GM12878 (cell line): ENCODE measurements around the gene SRPK2. TPM values are rescaled to one million over a fixed set of nuclear protein-coding genes. Genes with fewer than 3 reads are reported as not detected.

Experiments
- ATAC-seq: fragments of 200-7000 bp; cut with Tn5 transposase; 3 replicates; pipeline ENCODE4 v1.9.1; 2020; ENCODE audit warnings: mild to moderate bottlenecking, moderate library complexity
- BruUV-seq: library from RNA; stranded (reverse); fragments of 400-500 nt; replicated peaks from 2 replicates; lab custom pipeline; 2021; lab: Mats Ljungman, UMichigan
- CTCF ChIA-PET: fragments of 300-600 bp; sonication (Branson Sonifier 250); formaldehyde crosslinking; extraction: SDS; loops from one replicate; lab custom pipeline; 2021; ENCODE audit warnings: inconsistent platforms; lab: Yijun Ruan, JAX
- POLR2A ChIA-PET: fragments of 350-600 bp; formaldehyde crosslinking; extraction: SDS; loops from one replicate; lab custom pipeline; 2021; ENCODE audit warnings: inconsistent platforms; lab: Charles Lee
- RAD21 ChIA-PET: fragments of 300-600 bp; sonication (Branson Sonifier 250); formaldehyde crosslinking; loops from one replicate; lab custom pipeline; 2023; ENCODE audit warnings: antibody characterized with exemption; ENCODE audit not compliant: unreplicated experiment; lab: Charles Lee
- SMC1A ChIA-PET: fragments of 300-600 bp; sonication (Branson Sonifier 250); formaldehyde crosslinking; loops from one replicate; lab custom pipeline; 2023; ENCODE audit not compliant: unreplicated experiment, uncharacterized antibody; lab: Charles Lee
- DNase-seq: peaks from one replicate; pipeline ENCODE4 v3.0.0-alpha.2; 2011; ENCODE audit warnings: low read depth, low spot score
- FAIRE-seq: peaks from 3 replicates; lab custom pipeline; 2011; peaks lifted over from hg19 to GRCh38; lab: Jason Lieb, UNC
- H2AFZ ChIP-seq: 2 replicates; pipeline ENCODE4 v1.6.0; 2011; ENCODE audit warnings: low read depth, low read length, control low read depth; ENCODE audit not compliant: control insufficient read depth
- H3K27ac ChIP-seq: 2 replicates; pipeline ENCODE4 v1.5.1; 2011; ENCODE audit warnings: control low read depth; ENCODE audit not compliant: control insufficient read depth, insufficient read depth
- H3K27me3 ChIP-seq, 2 experiments: replicated peaks in 1 of 2; 2 replicates each; pipeline versions ENCODE4 v1.6.0 to v1.6.1; 2011; ENCODE audit warnings: low read length in 1 of 2; ENCODE audit not compliant: control insufficient read depth in 2 of 2, insufficient read depth in 2 of 2
- H3K36me3 ChIP-seq, 2 experiments: 2 replicates each; pipeline ENCODE4 v1.5.1; 2011; ENCODE audit warnings: low read length in 1 of 2; ENCODE audit not compliant: control insufficient read depth in 2 of 2, insufficient read depth in 2 of 2
- H3K4me1 ChIP-seq: 2 replicates; pipeline ENCODE4 v1.6.1; 2011; ENCODE audit warnings: mild to moderate bottlenecking, low read length, moderate library complexity, mixed read lengths; ENCODE audit not compliant: control insufficient read depth, insufficient read depth
- H3K4me2 ChIP-seq: 2 replicates; pipeline ENCODE4 v1.6.0; 2011; ENCODE audit warnings: control low read depth; ENCODE audit not compliant: control insufficient read depth, insufficient read depth
- H3K4me3 ChIP-seq: fragments of 200-600 bp; sonication (generic); 2 replicates; pipeline ENCODE4 v1.5.1; 2016
- H3K79me2 ChIP-seq: 2 replicates; pipeline ENCODE4 v1.6.0; 2011; ENCODE audit warnings: low read length; ENCODE audit not compliant: control insufficient read depth, insufficient read depth
- H3K9ac ChIP-seq: 2 replicates; pipeline ENCODE4 v1.8.0; 2011; ENCODE audit warnings: low read length, control low read depth, mixed read lengths; ENCODE audit not compliant: control insufficient read depth, insufficient read depth
- H3K9me3 ChIP-seq: replicated peaks from 3 replicates; pipeline ENCODE4 v1.5.1; 2011; ENCODE audit warnings: mild to moderate bottlenecking, low read length; ENCODE audit not compliant: control insufficient read depth, insufficient read depth
- H4K20me1 ChIP-seq: 2 replicates; pipeline ENCODE4 v1.6.0; 2011; ENCODE audit not compliant: control insufficient read depth, insufficient read depth
- EZH2 ChIP-seq: IDR thresholded peaks from 2 replicates; pipeline ENCODE4 v1.6.1; 2012; ENCODE audit warnings: low read depth, mild to moderate bottlenecking, control low read depth, inconsistent platforms, low read length, borderline replicate concordance; ENCODE audit not compliant: control insufficient read depth
- NKRF ChIP-seq: fragments of 450-650 bp; conservative IDR thresholded peaks from 2 replicates; pipeline ENCODE4 v1.6.1; 2017; ENCODE audit warnings: mild to moderate bottlenecking, moderate library complexity
- PML ChIP-seq: IDR thresholded peaks from 2 replicates; pipeline ENCODE4 v1.6.1; 2012; ENCODE audit warnings: low read length, inconsistent platforms
- RELA ChIP-seq: fragments of 450-650 bp; IDR thresholded peaks from 2 replicates; pipeline ENCODE4 v1.8.0; 2014; ENCODE audit warnings: borderline replicate concordance; ENCODE audit not compliant: partially characterized antibody
- RELB ChIP-seq: fragments of 450-650 bp; IDR thresholded peaks from 2 replicates; pipeline ENCODE4 v1.6.1; 2017; ENCODE audit warnings: low read depth, mild to moderate bottlenecking, moderate library complexity
- SIN3A ChIP-seq: IDR thresholded peaks from 2 replicates; pipeline ENCODE4 v1.6.1; 2012; ENCODE audit warnings: low read depth, low read length, improper control_type of control experiment
- WGBS: methylation state at CpG from one replicate; pipeline ENCODE4 v1.1.6; 2016; ENCODE audit warnings: low lambda C conversion rate; ENCODE audit not compliant: insufficient replicate concordance, insufficient coverage; ENCODE audit errors: missing lambda C conversion rate; 5-methylcytosine and 5-hydroxymethylcytosine counted together
- in situ Hi-C: fragments of 300-500 bp; cut with MboI; formaldehyde crosslinking; loops from 9 replicates; pipeline ENCODE4 v1.14.3; 2018; ENCODE audit warnings: mixed read lengths
- intact Hi-C: fragments of 100-400 bp; cut with micrococcal nuclease; formaldehyde crosslinking; loops from one replicate; pipeline ENCODE4 v1.14.2; 2022; ENCODE audit not compliant: unreplicated experiment
- polyA plus RNA-seq, 11 experiments: library from polyadenylated mRNA; depleted of rRNA in 4 of 11; unstranded in 6 of 11; stranded (reverse) in 5 of 11; fragments of >200 nt; fragmentation: Nextera tagmentation in 4 of 11; fragmentation: Illumina TruSeq in 1 of 11; extraction: Ambion mirVana in 4 of 11; extraction: Trizol in 1 of 11; gene quantifications; 1 replicate in 1 of 11; 2 replicates in 10 of 11; pipeline versions ENCODE4 v1.2.1 to v1.2.3, GENCODE V29; 2011 to 2016; ENCODE audit warnings: inconsistent platforms in 2 of 11, missing spikeins in 2 of 11, low read depth in 1 of 11
- total RNA-seq, 4 experiments: library from RNA; depleted of rRNA in 3 of 4; stranded (reverse); fragments of >200 nt in 3 of 4; fragmentation: Illumina TruSeq in 1 of 4; extraction: Trizol in 1 of 4; gene quantifications; 2 replicates each; pipeline versions ENCODE4 v1.2.1 to v1.2.3, GENCODE V29; 2013 to 2021

SRPK2 gene
- total and polyA plus RNA-seq, 10 of the 15 experiments (the other 5 are each of a cell fraction or from before 2014, with no cell fraction given) = 13.2 to 32.8 (median 24.5) TPM

GRCh38 chr7:105238198-105238765 lies 150.4 kb downstream of the SRPK2 start:
- intact Hi-C loops = no loop called here
- ChIA-PET RAD21 (no interaction called here), CTCF (interaction anchor here (1.2 to 1.7 kb wide), 2 partner anchors 14 to 15 kb away, joined by 3 to 5 read pairs; no protein-coding TSS in a partner anchor), SMC1A (interaction anchor here (0.7 to 4.8 kb wide), 9 partner anchors 9 to 70 kb away, joined by 3 to 25 read pairs (median 6); no protein-coding TSS in a partner anchor), POLR2A (interaction anchor here (0.8 to 1.5 kb wide), 3 partner anchors 10 to 51 kb away, joined by 3 to 4 read pairs (median 3); no protein-coding TSS in a partner anchor)
- Histone ChIP-seq H3K4me2 (no peak overlapping the region), H2AFZ (no peak overlapping the region), H3K4me3 (no peak overlapping the region), H3K27me3 (no peaks in the 10 kb centered on the region), H3K9me3 (no peaks in the 10 kb centered on the region), H3K4me1 (no peaks in the 10 kb centered on the region), H3K79me2 (no peaks in the 10 kb centered on the region; the same call in none of the 2 replicates), H3K27ac (no peak overlapping the region), H3K36me3 (no peaks in the 10 kb centered on the region), H3K9ac (no peak overlapping the region), H4K20me1 (no peaks in the 10 kb centered on the region)
- no TSS peak for BruUV-seq
- in situ Hi-C loops = no loop called here
- WGBS = 67% methylated on average over 5 of the region's 5 CpGs
- TF ChIP-seq RELA (no peak), NKRF (no peak), EZH2 (no peak), RELB (no peak), SIN3A (no peak), PML (no peak)
- no peak for FAIRE-seq
- no peak for ATAC-seq
- DNase-seq = no peak
